A549 (cell line): Measurements from ENCODE around the gene ITCH.
A peak's percentile ranks its signal among the peaks of the same experiment; 100 is the strongest.

Experiments used
- BHLHE40 ChIP-seq: IDR thresholded peaks from 2 replicates; pipeline ENCODE4 v1.6.1; 2012; ENCODE audit warnings: low read depth, low read length, inconsistent platforms
- CTCF ChIP-seq: fragments of >200 bp; sonication (Bioruptor Twin); formaldehyde crosslinking; IDR thresholded peaks from 3 replicates; pipeline ENCODE4 v1.5.1; 2016
- EHMT2 ChIP-seq: fragments of 200-600 bp; sonication (generic); IDR thresholded peaks from 2 replicates; pipeline ENCODE4 v1.6.1; 2016; ENCODE audit warnings: antibody characterized with exemption, low read depth, mild to moderate bottlenecking, moderate library complexity
- MAX ChIP-seq: IDR thresholded peaks from 2 replicates; pipeline ENCODE4 v1.6.1; 2012
- NR3C1 ChIP-seq: fragments of >200 bp; sonication (Bioruptor Twin); formaldehyde crosslinking; IDR thresholded peaks from 3 replicates; pipeline ENCODE4 v1.6.1; 2017
- RAD21 ChIP-seq, 2 experiments: fragments of >200 bp in 1 of 2; sonication (Bioruptor Twin) in 1 of 2; formaldehyde crosslinking in 1 of 2; IDR thresholded peaks in 1 of 2; conservative IDR thresholded peaks in 1 of 2; 2 replicates in 1 of 2; 3 replicates in 1 of 2; pipeline ENCODE4 v1.6.1; 2012 to 2018; ENCODE audit warnings: inconsistent platforms in 1 of 2
- RCOR1 ChIP-seq: fragments of 150-350 bp; IDR thresholded peaks from 2 replicates; pipeline ENCODE4 v1.6.1; 2014; ENCODE audit warnings: antibody characterized with exemption, low read length, low read depth
- RFX5 ChIP-seq: fragments of 450-650 bp; IDR thresholded peaks from 2 replicates; pipeline ENCODE4 v1.7.1; 2014; ENCODE audit warnings: antibody characterized with exemption, mild to moderate bottlenecking, moderate library complexity
- USF2 ChIP-seq: fragments of 450-650 bp; IDR thresholded peaks from 2 replicates; pipeline ENCODE4 v1.6.1; 2014; ENCODE audit warnings: antibody characterized with exemption

GRCh38 chr20:34538671-34539123 lies 175.6 kb downstream of the ITCH start:
- no peak for TF ChIP-seq BHLHE40
- peak; percentile 72 for TF ChIP-seq CTCF
- TF ChIP-seq USF2 = no peak
- TF ChIP-seq RFX5 = no peak
- no peak for TF ChIP-seq MAX
- TF ChIP-seq RAD21 (conservative IDR thresholded peaks at IDR 0.05 in 1 of 2, IDR thresholded peaks at IDR 0.05 in 1 of 2) = peak; percentile 49 to 59
- no peak for TF ChIP-seq EHMT2
- no peak for TF ChIP-seq NR3C1
- no peak for TF ChIP-seq RCOR1
